ENCODE data around the gene COL9A2. TPM values are rescaled to one million over a fixed set of nuclear protein-coding genes. Genes with fewer than 3 reads are reported as not detected.
A peak's percentile ranks its signal among the peaks of the same experiment; 100 is the strongest.

Gene COL9A2
- total RNA-seq, 1 donor from 2014 or later: 7.1 TPM

DNA sequence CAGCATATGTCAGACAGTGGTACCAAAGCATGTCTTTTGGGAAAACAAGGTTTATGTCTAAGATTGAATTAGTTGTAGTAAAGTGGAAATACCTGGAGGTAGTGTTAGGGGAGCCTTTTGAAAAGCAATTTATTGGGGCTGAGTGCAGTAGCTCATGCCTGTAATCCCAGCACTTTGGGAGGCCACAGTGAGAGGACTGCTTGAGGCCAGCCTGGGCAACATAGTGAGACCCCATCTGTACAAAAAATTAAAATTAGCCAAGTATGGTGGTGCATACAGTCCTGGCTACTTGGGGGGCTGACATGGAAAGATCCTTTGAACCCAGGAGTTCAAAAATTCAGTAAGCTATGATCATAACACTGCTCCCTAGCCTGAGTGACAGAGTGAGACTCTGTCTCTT lies 51.8 kb downstream of the COL9A2 start:
- DNase-seq (ENCODE audit: extremely low spot score in 2 of 2): no peak
- Histone ChIP-seq H3K27ac (no peak overlapping the region), H3K4me3 (no peak overlapping the region), H3K36me3 (peaks cover 0 to 54% of the 10 kb centered on the region in 2 donors), H3K4me1 (peaks cover 25% of the 10 kb centered on the region), H3K9me3 (no peaks in the 10 kb centered on the region), H3K27me3 (no peaks in the 10 kb centered on the region)
- no peak for TF ChIP-seq POLR2A (IDR thresholded peaks at IDR 0.05)
- TF ChIP-seq, protein P1, sequence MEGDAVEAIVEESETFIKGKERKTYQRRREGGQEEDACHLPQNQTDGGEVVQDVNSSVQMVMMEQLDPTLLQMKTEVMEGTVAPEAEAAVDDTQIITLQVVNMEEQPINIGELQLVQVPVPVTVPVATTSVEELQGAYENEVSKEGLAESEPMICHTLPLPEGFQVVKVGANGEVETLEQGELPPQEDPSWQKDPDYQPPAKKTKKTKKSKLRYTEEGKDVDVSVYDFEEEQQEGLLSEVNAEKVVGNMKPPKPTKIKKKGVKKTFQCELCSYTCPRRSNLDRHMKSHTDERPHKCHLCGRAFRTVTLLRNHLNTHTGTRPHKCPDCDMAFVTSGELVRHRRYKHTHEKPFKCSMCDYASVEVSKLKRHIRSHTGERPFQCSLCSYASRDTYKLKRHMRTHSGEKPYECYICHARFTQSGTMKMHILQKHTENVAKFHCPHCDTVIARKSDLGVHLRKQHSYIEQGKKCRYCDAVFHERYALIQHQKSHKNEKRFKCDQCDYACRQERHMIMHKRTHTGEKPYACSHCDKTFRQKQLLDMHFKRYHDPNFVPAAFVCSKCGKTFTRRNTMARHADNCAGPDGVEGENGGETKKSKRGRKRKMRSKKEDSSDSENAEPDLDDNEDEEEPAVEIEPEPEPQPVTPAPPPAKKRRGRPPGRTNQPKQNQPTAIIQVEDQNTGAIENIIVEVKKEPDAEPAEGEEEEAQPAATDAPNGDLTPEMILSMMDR (IDR thresholded peaks at IDR 0.05): no peak
- TF ChIP-seq POLR2AphosphoS5 (IDR thresholded peaks at IDR 0.05; ENCODE audit: insufficient read depth in 1 of 2, low read depth in 1 of 2): no peak
- intact Hi-C loops (cut with DNase I): no loop called here

DNA sequence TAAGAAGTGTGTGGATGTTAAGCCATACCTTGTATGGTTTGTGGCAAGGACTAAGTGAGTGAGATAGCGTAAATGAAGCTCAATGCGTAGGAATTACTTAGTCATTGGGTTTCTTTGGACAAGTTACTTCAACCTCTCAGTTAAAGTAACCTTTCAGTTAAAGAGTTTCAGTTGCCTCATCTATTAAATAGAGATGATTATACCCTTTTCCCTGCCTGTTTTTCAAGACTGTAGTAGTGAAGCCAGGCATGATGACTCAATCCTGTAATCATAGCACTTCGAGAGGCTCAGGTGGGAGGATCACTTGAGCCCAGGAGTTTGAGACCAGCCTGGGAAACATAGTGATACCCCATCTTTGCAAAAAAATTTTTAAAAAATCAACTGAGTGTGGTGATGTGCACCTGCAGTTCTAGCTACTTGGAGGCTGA lies 52.7 kb downstream of the COL9A2 start:
- H3K4me1 ChIP-seq: peaks cover 33% of the 10 kb centered on the region
- DNase-seq (ENCODE audit: extremely low spot score in 2 of 2): no peak
- H3K27ac ChIP-seq: no peak overlapping the region
- intact Hi-C loops (cut with DNase I): no loop called here
- H3K9me3 ChIP-seq: no peaks in the 10 kb centered on the region
- no peaks in the 10 kb centered on the region for H3K27me3 ChIP-seq
- no peak overlapping the region for H3K4me3 ChIP-seq
- TF ChIP-seq POLR2A (IDR thresholded peaks at IDR 0.05) (no peak), POLR2AphosphoS5 (IDR thresholded peaks at IDR 0.05; ENCODE audit: insufficient read depth in 1 of 2, low read depth in 1 of 2) (no peak)
- TF ChIP-seq, protein P1 (IDR thresholded peaks at IDR 0.05): no peak
- H3K36me3 ChIP-seq: peaks cover 0 to 44% of the 10 kb centered on the region in 2 donors

DNA sequence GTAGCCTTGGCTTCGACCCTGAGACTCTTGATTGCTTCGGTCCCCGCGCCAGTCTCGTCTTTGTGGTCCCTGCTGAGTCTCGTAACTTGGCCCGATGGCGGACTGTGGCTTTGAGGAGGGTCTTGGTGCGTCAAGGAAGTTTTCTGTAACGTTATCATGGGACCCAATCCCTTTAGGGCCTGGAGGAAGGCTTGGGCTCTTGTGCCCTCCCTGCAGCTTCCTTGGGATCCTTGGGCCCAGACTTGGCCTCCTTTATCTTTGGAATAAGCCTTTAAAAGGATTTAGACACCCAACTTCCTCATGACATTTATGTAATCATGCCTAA lies 58.7 kb downstream of the COL9A2 start:
- no peak for TF ChIP-seq POLR2AphosphoS5 (IDR thresholded peaks at IDR 0.05; ENCODE audit: insufficient read depth in 1 of 2, low read depth in 1 of 2)
- TF ChIP-seq POLR2A (IDR thresholded peaks at IDR 0.05): no peak
- TF ChIP-seq, protein P1 (IDR thresholded peaks at IDR 0.05): no peak
- Histone ChIP-seq H3K27ac (peak overlapping the region; percentile 84), H3K36me3 (peaks cover 0 to 27% of the 10 kb centered on the region in 2 donors), H3K9me3 (no peaks in the 10 kb centered on the region), H3K27me3 (no peaks in the 10 kb centered on the region), H3K4me3 (peak overlapping the region; percentile 85 to 91), H3K4me1 (peaks cover 45% of the 10 kb centered on the region)
- intact Hi-C loops (cut with DNase I): no loop called here
- no peak for DNase-seq (ENCODE audit: extremely low spot score in 2 of 2)

DNA sequence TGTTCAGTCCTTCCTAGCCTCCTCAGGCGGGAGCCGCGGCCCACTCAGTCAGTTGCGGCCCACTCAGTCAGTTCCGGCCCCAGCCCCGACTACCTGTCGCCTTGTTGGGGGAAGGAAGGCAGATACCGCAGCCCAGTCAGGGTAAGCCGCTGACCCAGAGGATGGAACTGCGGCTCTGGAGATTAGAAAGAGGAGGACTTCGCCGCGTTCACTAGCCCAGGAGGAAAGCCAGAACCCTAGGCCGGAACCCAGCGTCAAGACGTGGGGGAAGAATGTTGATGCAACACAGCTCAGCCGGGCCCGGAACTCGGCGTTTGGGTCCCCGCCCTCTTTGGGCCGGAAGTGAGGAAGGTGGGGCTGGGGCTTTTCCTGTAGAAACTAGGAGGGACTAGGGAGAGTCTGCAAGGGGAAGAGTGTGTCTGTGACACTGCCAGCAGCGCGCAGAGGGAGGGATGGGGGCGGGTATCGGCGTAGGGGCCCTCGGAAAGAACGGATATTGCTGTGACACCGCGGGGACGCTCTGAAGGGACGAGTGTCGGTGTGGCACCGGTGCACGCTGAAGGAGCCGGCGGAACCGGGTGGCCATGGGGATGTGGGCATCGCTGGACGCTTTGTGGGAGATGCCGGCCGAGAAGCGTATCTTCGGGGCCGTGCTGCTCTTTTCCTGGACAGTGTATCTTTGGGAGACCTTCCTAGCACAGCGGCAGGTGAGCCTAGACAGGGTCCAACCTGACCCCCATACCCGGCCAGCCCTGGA lies 59.2 kb downstream of the COL9A2 start, which contains the start of gene ZMPSTE24:
ZMPSTE24 (plus strand) TSS at position 549 of the 757 bp plus-strand sequence; CDS start at position 585, 36 bp downstream.
- Histone ChIP-seq H3K36me3 (peaks cover 0 to 23% of the 10 kb centered on the region in 2 donors), H3K27me3 (no peaks in the 10 kb centered on the region), H3K9me3 (no peaks in the 10 kb centered on the region), H3K4me1 (peaks cover 41% of the 10 kb centered on the region), H3K27ac (peak within 1 kb of the TSS; percentile 84), H3K4me3 (peak within 1 kb of the TSS; percentile 85 to 91)
- TF ChIP-seq, protein P1 (IDR thresholded peaks at IDR 0.05): peak in 1 of 3 experiments; percentile 28
- peak in 1 of 2 donors; percentile 22 for TF ChIP-seq POLR2A (IDR thresholded peaks at IDR 0.05)
- TF ChIP-seq POLR2AphosphoS5 (IDR thresholded peaks at IDR 0.05; ENCODE audit: insufficient read depth in 1 of 2, low read depth in 1 of 2): peak; percentile 87 to 94
- peak; percentile 97 for DNase-seq (ENCODE audit: extremely low spot score in 2 of 2)
- intact Hi-C loops (cut with DNase I): no loop called here

DNA sequence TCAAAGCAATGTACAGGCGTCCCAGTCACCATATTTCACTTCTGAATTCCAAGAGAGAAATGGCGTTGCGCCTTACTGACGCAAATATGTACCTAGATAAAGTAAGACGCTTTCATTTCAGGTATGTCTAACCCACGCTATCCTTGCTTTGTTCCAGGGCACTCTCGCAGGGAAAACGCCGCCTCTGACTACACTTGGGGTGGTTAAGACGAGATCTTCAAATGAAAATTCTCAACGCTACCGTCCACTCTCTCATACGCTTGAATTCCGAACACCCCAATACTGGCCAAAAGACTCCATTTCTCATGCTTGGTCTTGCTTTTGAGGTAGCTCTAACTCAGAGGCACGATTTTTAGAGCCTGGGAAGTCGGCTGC lies 59.8 kb downstream of the COL9A2 start:
- no peaks in the 10 kb centered on the region for H3K27me3 ChIP-seq
- intact Hi-C loops (cut with DNase I): no loop called here
- H3K4me1 ChIP-seq: peaks cover 36% of the 10 kb centered on the region
- peak overlapping the region; percentile 85 to 91 for H3K4me3 ChIP-seq
- no peak for DNase-seq (ENCODE audit: extremely low spot score in 2 of 2)
- H3K9me3 ChIP-seq: no peaks in the 10 kb centered on the region
- TF ChIP-seq POLR2A (IDR thresholded peaks at IDR 0.05): no peak
- TF ChIP-seq, protein P1 (IDR thresholded peaks at IDR 0.05): no peak
- no peak for TF ChIP-seq POLR2AphosphoS5 (IDR thresholded peaks at IDR 0.05; ENCODE audit: insufficient read depth in 1 of 2, low read depth in 1 of 2)
- H3K36me3 ChIP-seq: peaks cover 0 to 17% of the 10 kb centered on the region in 2 donors
- peak overlapping the region; percentile 84 for H3K27ac ChIP-seq
